Measurements from ENCODE around the gene NEU1.

The NEU1 gene

DNA sequence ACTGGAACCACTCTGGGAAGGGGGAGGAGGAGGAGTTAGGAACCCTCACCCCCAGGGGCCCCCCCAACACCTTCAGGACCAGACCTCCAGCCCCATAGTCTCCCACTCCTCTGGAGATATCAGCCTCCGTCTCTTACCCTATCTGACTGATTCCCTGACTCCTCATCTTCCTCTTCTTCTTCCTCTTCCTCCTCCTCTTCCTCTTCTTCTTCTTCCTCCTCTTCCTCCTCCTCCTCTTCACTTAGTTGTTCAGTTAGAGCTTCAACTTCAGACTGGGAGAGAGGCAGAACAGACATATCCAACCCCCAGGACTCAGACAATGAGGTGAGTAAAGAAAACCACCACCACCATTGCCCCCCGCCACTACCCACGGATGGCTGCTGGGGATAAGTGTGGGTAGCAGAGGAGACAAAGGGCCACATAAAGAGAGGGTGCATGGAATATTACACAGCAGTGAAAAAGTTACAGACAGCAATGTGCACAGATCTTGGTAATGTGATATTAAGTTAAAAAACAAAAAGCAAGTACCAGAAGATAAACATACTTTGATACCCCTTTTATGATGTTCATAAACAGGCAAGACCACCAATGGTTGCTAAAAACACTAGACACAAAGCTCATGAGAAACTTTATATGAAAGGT is 26.8 kb upstream of the NEU1 start:
- H2AFZ ChIP-seq (ENCODE audit: low read length): no peak overlapping the region
- no CpG with 5 or more reads among the region's 3 CpGs for WGBS, 2 donors (ENCODE audit: extremely low coverage in 2 of 2, insufficient read length in 2 of 2, insufficient replicate concordance in 1 of 2)
- H3K4me3 ChIP-seq (ENCODE audit: low read length in 2 of 2): no peak overlapping the region
- DNase-seq (ENCODE audit: low spot score): no peak
- H2BK120ac ChIP-seq (ENCODE audit: low read depth, low read length): no peak overlapping the region
- H3K18ac ChIP-seq (ENCODE audit: low read length): no peak overlapping the region
- no peak overlapping the region for H4K91ac ChIP-seq (ENCODE audit: low read depth, low read length, poor library complexity)
- no peak overlapping the region for H3K23ac ChIP-seq (ENCODE audit: low read depth, low read length, poor library complexity)
- H3K79me1 ChIP-seq (ENCODE audit: low read depth, low read length): peaks cover 13% of the 10 kb centered on the region
- no peak overlapping the region for H3K27ac ChIP-seq (replicated peaks; ENCODE audit: low read length)
- H2AK5ac ChIP-seq (ENCODE audit: low read depth, low read length): no peak overlapping the region
- no peak overlapping the region for H3K9ac ChIP-seq (ENCODE audit: low read depth, low read length, poor library complexity)
- H2BK12ac ChIP-seq (ENCODE audit: low read length): no peak overlapping the region
- H3K4me1 ChIP-seq (ENCODE audit: control insufficient read depth in 2 of 2, insufficient read depth in 1 of 2, low read depth in 1 of 2, low read length in 2 of 2): no peaks in the 10 kb centered on the region
- no peak overlapping the region for H4K8ac ChIP-seq (ENCODE audit: low read depth, low read length)
- no peak overlapping the region for H3K4me2 ChIP-seq (ENCODE audit: insufficient read depth, low read length, poor library complexity, severe bottlenecking)
- H2BK15ac ChIP-seq (ENCODE audit: low read length): no peak overlapping the region
- H3K9me3 ChIP-seq (replicated peaks in 1 of 2; ENCODE audit: control insufficient read depth in 2 of 2, insufficient read depth in 1 of 2, low read depth in 1 of 2, low read length in 2 of 2): peaks cover 0 to 2% of the 10 kb centered on the region in 2 donors
- no peak overlapping the region for H3K14ac ChIP-seq (ENCODE audit: low read length)
- peaks cover 65 to 93% of the 10 kb centered on the region in 2 donors for H3K36me3 ChIP-seq (replicated peaks in 1 of 2; ENCODE audit: control insufficient read depth in 2 of 2, insufficient read depth in 2 of 2, low read length in 2 of 2)
- no peak overlapping the region for H2BK5ac ChIP-seq (ENCODE audit: low read length)
- no peak overlapping the region for H3K4ac ChIP-seq (ENCODE audit: low read length)
- no peaks in the 10 kb centered on the region for H3K27me3 ChIP-seq (ENCODE audit: control insufficient read depth in 3 of 3, insufficient read depth in 3 of 3, low read depth in 1 of 3, low read length in 3 of 3)

- DNase-seq (ENCODE audit: low spot score): no peak
- Histone ChIP-seq H3K36me3 (replicated peaks in 1 of 2; ENCODE audit: control insufficient read depth in 2 of 2, insufficient read depth in 2 of 2, low read length in 2 of 2) (peaks cover 70 to 93% of the 10 kb centered on the region in 2 donors), H3K4me3 (ENCODE audit: low read length in 2 of 2) (peak overlapping the region in 1 of 2 donors; percentile 69)
These were observed 25.9 kb upstream of the NEU1 start for GRCh38 chr6:31888276-31889258.

GRCh38 chr6:31887173-31888007 is 24.8 kb upstream of the NEU1 start:
- no peak overlapping the region for H2BK15ac ChIP-seq (ENCODE audit: low read length)
- no peak overlapping the region for H3K4me3 ChIP-seq (ENCODE audit: low read length in 2 of 2)
- H3K9me3 ChIP-seq (replicated peaks in 1 of 2; ENCODE audit: control insufficient read depth in 2 of 2, insufficient read depth in 1 of 2, low read depth in 1 of 2, low read length in 2 of 2): peaks cover 0 to 2% of the 10 kb centered on the region in 2 donors
- H3K4ac ChIP-seq (ENCODE audit: low read length): no peak overlapping the region
- no peak overlapping the region for H3K14ac ChIP-seq (ENCODE audit: low read length)
- H3K23ac ChIP-seq (ENCODE audit: low read depth, low read length, poor library complexity): no peak overlapping the region
- no peak overlapping the region for H2BK5ac ChIP-seq (ENCODE audit: low read length)
- H4K91ac ChIP-seq (ENCODE audit: low read depth, low read length, poor library complexity): no peak overlapping the region
- no peaks in the 10 kb centered on the region for H3K27me3 ChIP-seq (ENCODE audit: control insufficient read depth in 3 of 3, insufficient read depth in 3 of 3, low read depth in 1 of 3, low read length in 3 of 3)
- WGBS, 2 donors (ENCODE audit: extremely low coverage in 2 of 2, insufficient read length in 2 of 2, insufficient replicate concordance in 1 of 2): no CpG with 5 or more reads among the region's 19 CpGs
- H2AFZ ChIP-seq (ENCODE audit: low read length): no peak overlapping the region
- H3K18ac ChIP-seq (ENCODE audit: low read length): no peak overlapping the region
- H3K9ac ChIP-seq (ENCODE audit: low read depth, low read length, poor library complexity): no peak overlapping the region
- H2BK120ac ChIP-seq (ENCODE audit: low read depth, low read length): no peak overlapping the region
- H4K8ac ChIP-seq (ENCODE audit: low read depth, low read length): no peak overlapping the region
- H3K27ac ChIP-seq (replicated peaks; ENCODE audit: low read length): no peak overlapping the region
- H2AK5ac ChIP-seq (ENCODE audit: low read depth, low read length): no peak overlapping the region
- DNase-seq (ENCODE audit: low spot score): no peak
- peaks cover 13% of the 10 kb centered on the region for H3K79me1 ChIP-seq (ENCODE audit: low read depth, low read length)
- H3K36me3 ChIP-seq (replicated peaks in 1 of 2; ENCODE audit: control insufficient read depth in 2 of 2, insufficient read depth in 2 of 2, low read length in 2 of 2): peaks cover 71 to 93% of the 10 kb centered on the region in 2 donors
- H3K4me1 ChIP-seq (ENCODE audit: control insufficient read depth in 2 of 2, insufficient read depth in 1 of 2, low read depth in 1 of 2, low read length in 2 of 2): no peaks in the 10 kb centered on the region
- H3K4me2 ChIP-seq (ENCODE audit: insufficient read depth, low read length, poor library complexity, severe bottlenecking): no peak overlapping the region
- H2BK12ac ChIP-seq (ENCODE audit: low read length): no peak overlapping the region

More at GRCh38 chr6:31888276-31889258, 25.9 kb upstream of the NEU1 start:
- H4K91ac ChIP-seq (ENCODE audit: low read depth, low read length, poor library complexity): no peak overlapping the region
- H4K8ac ChIP-seq (ENCODE audit: low read depth, low read length): peak overlapping the region; percentile 65
- no peak overlapping the region for H2BK15ac ChIP-seq (ENCODE audit: low read length)
- peak overlapping the region; percentile 81 for H2BK120ac ChIP-seq (ENCODE audit: low read depth, low read length)
- peaks cover 0 to 2% of the 10 kb centered on the region in 2 donors for H3K9me3 ChIP-seq (replicated peaks in 1 of 2; ENCODE audit: control insufficient read depth in 2 of 2, insufficient read depth in 1 of 2, low read depth in 1 of 2, low read length in 2 of 2)
- no CpG with 5 or more reads among the region's 43 CpGs for WGBS, 2 donors (ENCODE audit: extremely low coverage in 2 of 2, insufficient read length in 2 of 2, insufficient replicate concordance in 1 of 2)
- H3K4ac ChIP-seq (ENCODE audit: low read length): no peak overlapping the region
- peak overlapping the region; percentile 82 for H3K14ac ChIP-seq (ENCODE audit: low read length)
- H3K18ac ChIP-seq (ENCODE audit: low read length): peak overlapping the region; percentile 17
- peak overlapping the region; percentile 70 for H3K9ac ChIP-seq (ENCODE audit: low read depth, low read length, poor library complexity)
- H3K4me2 ChIP-seq (ENCODE audit: insufficient read depth, low read length, poor library complexity, severe bottlenecking): no peak overlapping the region
- H2AFZ ChIP-seq (ENCODE audit: low read length): no peak overlapping the region
- no peak overlapping the region for H2AK5ac ChIP-seq (ENCODE audit: low read depth, low read length)
- H3K4me1 ChIP-seq (ENCODE audit: control insufficient read depth in 2 of 2, insufficient read depth in 1 of 2, low read depth in 1 of 2, low read length in 2 of 2): no peaks in the 10 kb centered on the region
- peaks cover 13% of the 10 kb centered on the region for H3K79me1 ChIP-seq (ENCODE audit: low read depth, low read length)
- no peak overlapping the region for H3K27ac ChIP-seq (replicated peaks; ENCODE audit: low read length)
- H2BK5ac ChIP-seq (ENCODE audit: low read length): peak overlapping the region; percentile 66
- H2BK12ac ChIP-seq (ENCODE audit: low read length): no peak overlapping the region
- H3K27me3 ChIP-seq (ENCODE audit: control insufficient read depth in 3 of 3, insufficient read depth in 3 of 3, low read depth in 1 of 3, low read length in 3 of 3): no peaks in the 10 kb centered on the region
- peak overlapping the region; percentile 47 for H3K23ac ChIP-seq (ENCODE audit: low read depth, low read length, poor library complexity)
